Measurements from ENCODE around the gene SRL. TPM values are rescaled to one million over a fixed set of nuclear protein-coding genes. Genes with fewer than 3 reads are reported as not detected.

Gene SRL
- total and polyA plus RNA-seq, 12 donors, result 0.24 to 1.8 (median 0.52) TPM; not detected in 2

- 80 to 92% (median 85%) methylated on average over 3 to 7 of the region's 7 CpGs for WGBS, 4 donors
- intact Hi-C loops (cut with DNase I), result no loop called here
- no peaks in the 10 kb centered on the region for H3K36me3 ChIP-seq (replicated peaks in 1 of 2)
- H3K27me3 ChIP-seq, result no peaks in the 10 kb centered on the region
- no peaks in the 10 kb centered on the region for H3K9me3 ChIP-seq (replicated peaks in 1 of 3)
- H3K4me1 ChIP-seq (replicated peaks in 1 of 2), result peaks cover 8 to 21% of the 10 kb centered on the region in 2 donors
- peak overlapping the region in 1 of 4 donors; percentile 96 for H3K4me3 ChIP-seq
- H3K27ac ChIP-seq, result peak overlapping the region in 1 of 5 donors; percentile 96
- DNase-seq, result no peak
- TF ChIP-seq POLR2A (IDR thresholded peaks at IDR 0.05), result no peak
These were observed 28.7 kb upstream of the SRL start for GRCh38 chr16:4270595-4270994.

GRCh38 chr16:4270091-4270490 is 28.2 kb upstream of the SRL start:
- Histone ChIP-seq H3K27ac (no peak overlapping the region), H3K27me3 (no peaks in the 10 kb centered on the region), H3K4me1 (replicated peaks in 1 of 2) (peaks cover 8 to 22% of the 10 kb centered on the region in 2 donors), H3K4me3 (no peak overlapping the region), H3K9me3 (replicated peaks in 1 of 3) (no peaks in the 10 kb centered on the region), H3K36me3 (replicated peaks in 1 of 2) (no peaks in the 10 kb centered on the region)
- 83 to 90% (median 87%) methylated on average over 4 to 5 of the region's 5 CpGs for WGBS, 4 donors
- TF ChIP-seq CTCF (IDR thresholded peaks at IDR 0.05) (no peak), POLR2A (IDR thresholded peaks at IDR 0.05) (no peak)
- intact Hi-C loops (cut with DNase I), result no loop called here
- no peak for DNase-seq

- intact Hi-C loops (cut with DNase I), result loop anchor here in 1 of 2 donors (10.0 kb wide), 1 partner anchor 138 kb away; no protein-coding TSS in a partner anchor
- Histone ChIP-seq H3K4me1 (replicated peaks in 1 of 2) (peaks cover 4 to 26% of the 10 kb centered on the region in 2 donors), H3K9me3 (replicated peaks in 1 of 3) (no peaks in the 10 kb centered on the region), H3K27me3 (no peaks in the 10 kb centered on the region), H3K36me3 (replicated peaks in 1 of 2) (peaks cover 0 to 6% of the 10 kb centered on the region in 2 donors), H3K27ac (no peak overlapping the region), H3K4me3 (no peak overlapping the region)
- TF ChIP-seq CTCF (IDR thresholded peaks at IDR 0.05) (no peak), POLR2A (IDR thresholded peaks at IDR 0.05) (no peak)
- 91 to 98% (median 95%) methylated on average over 4 to 6 of the region's 6 CpGs for WGBS, 4 donors
- no peak for DNase-seq
These were observed 24.5 kb upstream of the SRL start for GRCh38 chr16:4266372-4266771.

GRCh38 chr16:4265676-4266075 is 23.8 kb upstream of the SRL start:
- Histone ChIP-seq H3K27ac (peak overlapping the region in 1 of 5 donors; percentile 58), H3K9me3 (replicated peaks in 1 of 3) (no peaks in the 10 kb centered on the region), H3K36me3 (replicated peaks in 1 of 2) (peaks cover 0 to 6% of the 10 kb centered on the region in 2 donors), H3K4me3 (no peak overlapping the region), H3K4me1 (replicated peaks in 1 of 2) (peaks cover 0 to 19% of the 10 kb centered on the region in 2 donors), H3K27me3 (no peaks in the 10 kb centered on the region)
- peak in 1 of 7 donors; percentile 32 for DNase-seq
- 48 to 55% (median 53%) methylated on average over 4 to 7 of the region's 7 CpGs for WGBS, 4 donors
- intact Hi-C loops (cut with DNase I), result loop anchor here in 1 of 2 donors (10.0 kb wide), 1 partner anchor 139 kb away; no protein-coding TSS in a partner anchor
- TF ChIP-seq CTCF (IDR thresholded peaks at IDR 0.05) (no peak), POLR2A (IDR thresholded peaks at IDR 0.05) (peak in 1 of 2 donors; percentile 9)

- no peaks in the 10 kb centered on the region for H3K9me3 ChIP-seq (replicated peaks in 1 of 3)
- peaks cover 0 to 6% of the 10 kb centered on the region in 2 donors for H3K36me3 ChIP-seq (replicated peaks in 1 of 2)
- 40 to 70% (median 58%) methylated on average over 1 to 5 of the region's 5 CpGs for WGBS, 4 donors
- H3K27me3 ChIP-seq, result no peaks in the 10 kb centered on the region
- peak in 1 of 7 donors; percentile 23 for DNase-seq
- H3K27ac ChIP-seq, result peak overlapping the region in 1 of 5 donors; percentile 58
- H3K4me3 ChIP-seq, result no peak overlapping the region
- H3K4me1 ChIP-seq (replicated peaks in 1 of 2), result peaks cover 0 to 16% of the 10 kb centered on the region in 2 donors
- intact Hi-C loops (cut with DNase I), result loop anchor here in 1 of 2 donors (10.0 kb wide), 1 partner anchor 140 kb away; no protein-coding TSS in a partner anchor
- TF ChIP-seq CTCF (IDR thresholded peaks at IDR 0.05), result no peak
- no peak for TF ChIP-seq POLR2A (IDR thresholded peaks at IDR 0.05)
These were observed 22.7 kb upstream of the SRL start for GRCh38 chr16:4264546-4264945.

Data from adrenal gland (tissue), 12 donors.